Activated B cell treated with CpG ODN at 0.5 μM for 24 hours (primary cell): ENCODE measurements around the gene TCF12. TPM values are rescaled to one million over a fixed set of nuclear protein-coding genes. Genes with fewer than 3 reads are reported as not detected.

Experiments used
- ATAC-seq: fragments of 200-7000 bp; cut with Tn5 transposase; one replicate; pipeline ENCODE4 v1.10.0; 2021; ENCODE audit warnings: low read depth, mild to moderate bottlenecking, moderate library complexity
- CTCF ChIA-PET: fragments of 350-600 bp; sonication (Branson Sonifier 250); formaldehyde crosslinking; loops from one replicate; lab custom pipeline; 2021; ENCODE audit warnings: antibody characterized with exemption; lab: Charles Lee
- POLR2A ChIA-PET: fragments of 350-600 bp; sonication (Branson Sonifier 250); formaldehyde crosslinking; loops from one replicate; lab custom pipeline; 2021; ENCODE audit warnings: antibody characterized with exemption; lab: Charles Lee
- DNase-seq: peaks from one replicate; pipeline ENCODE4 v3.0.0; 2022
- H3K27ac Mint-ChIP-seq: one replicate; pipeline ENCODE4 v1.8.0; 2020; ENCODE audit warnings: mixed read lengths
- H3K27me3 Mint-ChIP-seq: one replicate; pipeline ENCODE4 v1.8.0; 2021; ENCODE audit warnings: mixed read lengths
- H3K36me3 Mint-ChIP-seq: one replicate; pipeline ENCODE4 v1.8.0; 2021; ENCODE audit warnings: low read depth, mixed read lengths
- H3K4me1 Mint-ChIP-seq: one replicate; pipeline ENCODE4 v1.8.0; 2021; ENCODE audit warnings: mixed read lengths
- H3K4me3 Mint-ChIP-seq: one replicate; pipeline ENCODE4 v1.8.0; 2020; ENCODE audit warnings: mild to moderate bottlenecking, mixed read lengths
- H3K9me3 Mint-ChIP-seq: one replicate; pipeline ENCODE4 v1.8.0; 2020; ENCODE audit warnings: mixed read lengths
- intact Hi-C: fragments of 100-400 bp; cut with micrococcal nuclease; formaldehyde crosslinking; loops from one replicate; pipeline ENCODE4 v1.15.1; 2024
- total RNA-seq: library from RNA; stranded (reverse); gene quantifications from 2 replicates; pipeline ENCODE4 v1.2.3, GENCODE V29; 2022
- TF ChIP-seq, protein P1 (sequence below): fragments of 200-600 bp; IDR thresholded peaks from one replicate; pipeline ENCODE4 v1.8.0; 2022; ENCODE audit warnings: antibody characterized with exemption, mild to moderate bottlenecking

Gene TCF12
- total RNA-seq, 1 donor from 2014 or later = 119 TPM

DNA sequence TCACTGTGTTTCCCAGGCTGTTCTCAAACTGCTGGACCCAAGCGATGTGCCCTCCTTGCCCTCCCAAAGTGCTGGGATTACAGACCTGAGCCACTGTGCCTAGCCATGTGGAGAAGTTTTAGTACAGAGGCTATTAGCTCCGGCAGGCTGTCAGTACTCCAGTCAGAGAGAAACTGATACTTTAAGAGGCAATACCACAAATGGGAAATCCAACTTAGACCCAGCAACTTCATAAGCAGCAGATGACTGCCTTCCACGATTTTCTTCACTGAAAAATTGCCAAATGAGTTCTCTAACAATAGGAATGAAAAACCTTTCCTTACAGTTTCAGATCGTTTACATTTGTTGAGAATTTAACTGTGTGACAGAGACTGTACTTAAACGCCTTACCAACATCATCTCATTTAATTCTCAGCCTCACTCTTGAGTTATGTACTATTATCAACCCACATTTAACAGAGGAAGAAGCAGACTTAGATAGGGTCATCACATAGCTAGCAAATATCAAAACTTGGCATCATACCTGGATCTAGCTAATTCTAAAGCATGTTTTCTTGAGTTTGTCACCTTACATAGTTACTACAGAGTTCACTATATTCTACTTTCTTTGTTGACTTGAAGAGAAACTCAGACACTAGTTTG lies 127.4 kb downstream of the TCF12 start:
- ChIA-PET CTCF (no interaction called here), POLR2A (no interaction called here)
- TF ChIP-seq, protein P1, sequence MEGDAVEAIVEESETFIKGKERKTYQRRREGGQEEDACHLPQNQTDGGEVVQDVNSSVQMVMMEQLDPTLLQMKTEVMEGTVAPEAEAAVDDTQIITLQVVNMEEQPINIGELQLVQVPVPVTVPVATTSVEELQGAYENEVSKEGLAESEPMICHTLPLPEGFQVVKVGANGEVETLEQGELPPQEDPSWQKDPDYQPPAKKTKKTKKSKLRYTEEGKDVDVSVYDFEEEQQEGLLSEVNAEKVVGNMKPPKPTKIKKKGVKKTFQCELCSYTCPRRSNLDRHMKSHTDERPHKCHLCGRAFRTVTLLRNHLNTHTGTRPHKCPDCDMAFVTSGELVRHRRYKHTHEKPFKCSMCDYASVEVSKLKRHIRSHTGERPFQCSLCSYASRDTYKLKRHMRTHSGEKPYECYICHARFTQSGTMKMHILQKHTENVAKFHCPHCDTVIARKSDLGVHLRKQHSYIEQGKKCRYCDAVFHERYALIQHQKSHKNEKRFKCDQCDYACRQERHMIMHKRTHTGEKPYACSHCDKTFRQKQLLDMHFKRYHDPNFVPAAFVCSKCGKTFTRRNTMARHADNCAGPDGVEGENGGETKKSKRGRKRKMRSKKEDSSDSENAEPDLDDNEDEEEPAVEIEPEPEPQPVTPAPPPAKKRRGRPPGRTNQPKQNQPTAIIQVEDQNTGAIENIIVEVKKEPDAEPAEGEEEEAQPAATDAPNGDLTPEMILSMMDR = no peak
- DNase-seq = no peak
- no peak overlapping the region for H3K27ac Mint-ChIP-seq
- no peak overlapping the region for H3K4me3 Mint-ChIP-seq
- peak; percentile 42 for ATAC-seq
- H3K36me3 Mint-ChIP-seq = peaks cover 3% of the 10 kb centered on the region
- no peaks in the 10 kb centered on the region for H3K27me3 Mint-ChIP-seq
- H3K4me1 Mint-ChIP-seq = peaks cover 36% of the 10 kb centered on the region
- intact Hi-C loops = loop anchor here (2.0 kb wide), 1 partner anchor 25 kb away; no protein-coding TSS in a partner anchor
- H3K9me3 Mint-ChIP-seq = no peaks in the 10 kb centered on the region

GRCh38 chr15:57048930-57049549 lies 130.6 kb downstream of the TCF12 start:
- intact Hi-C loops = no loop called here
- H3K4me1 Mint-ChIP-seq = peaks cover 46% of the 10 kb centered on the region
- H3K9me3 Mint-ChIP-seq = no peaks in the 10 kb centered on the region
- peaks cover 6% of the 10 kb centered on the region for H3K36me3 Mint-ChIP-seq
- TF ChIP-seq, protein P1 = no peak
- DNase-seq (no peak), ATAC-seq (no peak)
- no peaks in the 10 kb centered on the region for H3K27me3 Mint-ChIP-seq
- no peak overlapping the region for H3K27ac Mint-ChIP-seq
- H3K4me3 Mint-ChIP-seq = no peak overlapping the region
- ChIA-PET POLR2A (no interaction called here), CTCF (no interaction called here)

GRCh38 chr15:57053470-57053869 lies 135.0 kb downstream of the TCF12 start:
- ChIA-PET CTCF (no interaction called here), POLR2A (no interaction called here)
- intact Hi-C loops = no loop called here
- TF ChIP-seq, protein P1 = no peak
- DNase-seq (no peak), ATAC-seq (no peak)
- Mint-ChIP-seq H3K36me3 (peaks cover 8% of the 10 kb centered on the region), H3K27ac (no peak overlapping the region), H3K9me3 (no peaks in the 10 kb centered on the region), H3K4me3 (no peak overlapping the region), H3K4me1 (peaks cover 49% of the 10 kb centered on the region), H3K27me3 (no peaks in the 10 kb centered on the region)

DNA sequence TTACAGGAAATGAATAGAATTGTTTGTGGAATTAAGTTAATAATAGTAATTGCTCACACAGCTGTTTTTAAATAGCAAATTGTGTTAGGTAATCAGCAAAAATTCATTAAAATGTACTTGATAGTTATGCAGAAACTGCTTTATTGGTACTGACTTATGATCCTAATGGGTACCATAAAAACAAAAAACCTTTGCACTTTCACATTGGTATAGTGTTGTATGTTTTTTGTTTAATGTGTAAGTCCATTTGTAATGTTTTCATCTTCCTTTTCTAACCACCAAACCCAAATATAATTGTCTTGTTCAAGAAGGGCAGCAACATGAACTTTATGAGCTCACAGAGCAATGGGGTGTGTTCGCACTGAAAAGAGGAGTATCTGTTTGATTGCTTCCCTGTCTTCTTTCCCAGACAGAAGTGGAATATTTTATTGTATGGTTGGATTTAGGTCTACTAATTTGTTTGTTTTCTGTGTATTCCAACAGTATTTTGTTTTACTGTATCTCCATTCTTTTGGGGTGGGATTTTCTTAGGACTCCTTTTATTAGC lies 135.8 kb downstream of the TCF12 start:
- TF ChIP-seq, protein P1 = no peak
- H3K27ac Mint-ChIP-seq = no peak overlapping the region
- CTCF ChIA-PET = no interaction called here
- ATAC-seq (no peak), DNase-seq (no peak)
- peaks cover 6% of the 10 kb centered on the region for H3K36me3 Mint-ChIP-seq
- H3K4me3 Mint-ChIP-seq = no peak overlapping the region
- POLR2A ChIA-PET = interaction anchor here (0.6 kb wide), 1 partner anchor 40 kb away, joined by 3 read pairs; no protein-coding TSS in a partner anchor
- H3K27me3 Mint-ChIP-seq = no peaks in the 10 kb centered on the region
- H3K4me1 Mint-ChIP-seq = peaks cover 55% of the 10 kb centered on the region
- H3K9me3 Mint-ChIP-seq = no peaks in the 10 kb centered on the region
- intact Hi-C loops = no loop called here

GRCh38 chr15:57056357-57056756 lies 137.9 kb downstream of the TCF12 start:
- POLR2A ChIA-PET = no interaction called here
- no peaks in the 10 kb centered on the region for H3K27me3 Mint-ChIP-seq
- no peak overlapping the region for H3K27ac Mint-ChIP-seq
- intact Hi-C loops = no loop called here
- peaks cover 51% of the 10 kb centered on the region for H3K4me1 Mint-ChIP-seq
- TF ChIP-seq, protein P1 = no peak
- peaks cover 6% of the 10 kb centered on the region for H3K36me3 Mint-ChIP-seq
- H3K9me3 Mint-ChIP-seq = no peaks in the 10 kb centered on the region
- no peak overlapping the region for H3K4me3 Mint-ChIP-seq
- no peak for ATAC-seq
- DNase-seq = no peak
- CTCF ChIA-PET = no interaction called here
